ENCODE data around the gene OR2M5. TPM values are rescaled to one million over a fixed set of nuclear protein-coding genes. Genes with fewer than 3 reads are reported as not detected.

OR2M5 gene
- total and polyA plus RNA-seq, 10 of the 15 experiments (the other 5 are each of a cell fraction or from before 2014, with no cell fraction given), result not detected

GRCh38 chr1:248102847-248103246, 42.1 kb upstream of the OR2M5 start:
- BruUV-seq (replicated peaks), result no TSS peak
- no peak overlapping the region for H3K4me3 ChIP-seq
- no peak overlapping the region for H3K4me2 ChIP-seq (ENCODE audit: control insufficient read depth, insufficient read depth)
- H3K27ac ChIP-seq (ENCODE audit: control insufficient read depth, insufficient read depth), result no peak overlapping the region
- H3K79me2 ChIP-seq (ENCODE audit: control insufficient read depth, insufficient read depth, low read length), result no peaks in the 10 kb centered on the region
- TF ChIP-seq, protein P1, sequence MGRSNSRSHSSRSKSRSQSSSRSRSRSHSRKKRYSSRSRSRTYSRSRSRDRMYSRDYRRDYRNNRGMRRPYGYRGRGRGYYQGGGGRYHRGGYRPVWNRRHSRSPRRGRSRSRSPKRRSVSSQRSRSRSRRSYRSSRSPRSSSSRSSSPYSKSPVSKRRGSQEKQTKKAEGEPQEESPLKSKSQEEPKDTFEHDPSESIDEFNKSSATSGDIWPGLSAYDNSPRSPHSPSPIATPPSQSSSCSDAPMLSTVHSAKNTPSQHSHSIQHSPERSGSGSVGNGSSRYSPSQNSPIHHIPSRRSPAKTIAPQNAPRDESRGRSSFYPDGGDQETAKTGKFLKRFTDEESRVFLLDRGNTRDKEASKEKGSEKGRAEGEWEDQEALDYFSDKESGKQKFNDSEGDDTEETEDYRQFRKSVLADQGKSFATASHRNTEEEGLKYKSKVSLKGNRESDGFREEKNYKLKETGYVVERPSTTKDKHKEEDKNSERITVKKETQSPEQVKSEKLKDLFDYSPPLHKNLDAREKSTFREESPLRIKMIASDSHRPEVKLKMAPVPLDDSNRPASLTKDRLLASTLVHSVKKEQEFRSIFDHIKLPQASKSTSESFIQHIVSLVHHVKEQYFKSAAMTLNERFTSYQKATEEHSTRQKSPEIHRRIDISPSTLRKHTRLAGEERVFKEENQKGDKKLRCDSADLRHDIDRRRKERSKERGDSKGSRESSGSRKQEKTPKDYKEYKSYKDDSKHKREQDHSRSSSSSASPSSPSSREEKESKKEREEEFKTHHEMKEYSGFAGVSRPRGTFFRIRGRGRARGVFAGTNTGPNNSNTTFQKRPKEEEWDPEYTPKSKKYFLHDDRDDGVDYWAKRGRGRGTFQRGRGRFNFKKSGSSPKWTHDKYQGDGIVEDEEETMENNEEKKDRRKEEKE (IDR thresholded peaks at IDR 0.05), result no peak
- TF ChIP-seq KAT2A (conservative IDR thresholded peaks at IDR 0.05; ENCODE audit: control insufficient read depth, low read depth, low read length) (no peak), KLF5 (IDR thresholded peaks at IDR 0.05; ENCODE audit: partially characterized antibody) (no peak), CHD1 (IDR thresholded peaks at IDR 0.05; ENCODE audit: low read depth, low read length) (no peak), MXI1 (IDR thresholded peaks at IDR 0.05; ENCODE audit: low read depth, low read length) (no peak), HDGF (IDR thresholded peaks at IDR 0.05) (no peak), NFIC (IDR thresholded peaks at IDR 0.05; ENCODE audit: low read depth, low read length) (no peak)
- DNase-seq (ENCODE audit: low read depth, low spot score), result no peak
- ChIA-PET POLR2A (no interaction called here), SMC1A (ENCODE audit: uncharacterized antibody, unreplicated experiment) (no interaction called here), CTCF (no interaction called here), RAD21 (ENCODE audit: unreplicated experiment) (no interaction called here)
- in situ Hi-C loops (cut with MboI) (no loop called here), intact Hi-C loops (cut with micrococcal nuclease; ENCODE audit: unreplicated experiment) (no loop called here)
- FAIRE-seq, result no peak
- H3K9me3 ChIP-seq (replicated peaks; ENCODE audit: control insufficient read depth, insufficient read depth, low read length), result no peaks in the 10 kb centered on the region
- H3K4me1 ChIP-seq (ENCODE audit: control insufficient read depth, insufficient read depth, low read length), result no peaks in the 10 kb centered on the region
- no peak overlapping the region for H2AFZ ChIP-seq (ENCODE audit: control insufficient read depth, low read depth, low read length)
- H3K27me3 ChIP-seq (replicated peaks in 1 of 2; ENCODE audit: control insufficient read depth in 2 of 2, insufficient read depth in 2 of 2, low read length in 1 of 2), result no peaks in the 10 kb centered on the region
- no peaks in the 10 kb centered on the region for H4K20me1 ChIP-seq (ENCODE audit: control insufficient read depth, insufficient read depth)
- no peak overlapping the region for H3K9ac ChIP-seq (ENCODE audit: control insufficient read depth, insufficient read depth, low read length)
- no peak for ATAC-seq
- no peaks in the 10 kb centered on the region for H3K36me3 ChIP-seq (ENCODE audit: control insufficient read depth in 2 of 2, insufficient read depth in 2 of 2, low read length in 1 of 2)

Measured in GM12878 (cell line).